HG03066 (cell line): ENCODE results near the gene JAKMIP3.

Source experiments
- ATAC-seq: cut with Tn5 transposase; IDR thresholded peaks from one replicate; pipeline ENCODE4 v1.9.1; 2021; ENCODE audit warnings: low read depth; ENCODE audit not compliant: unreplicated experiment

Gene JAKMIP3

DNA sequence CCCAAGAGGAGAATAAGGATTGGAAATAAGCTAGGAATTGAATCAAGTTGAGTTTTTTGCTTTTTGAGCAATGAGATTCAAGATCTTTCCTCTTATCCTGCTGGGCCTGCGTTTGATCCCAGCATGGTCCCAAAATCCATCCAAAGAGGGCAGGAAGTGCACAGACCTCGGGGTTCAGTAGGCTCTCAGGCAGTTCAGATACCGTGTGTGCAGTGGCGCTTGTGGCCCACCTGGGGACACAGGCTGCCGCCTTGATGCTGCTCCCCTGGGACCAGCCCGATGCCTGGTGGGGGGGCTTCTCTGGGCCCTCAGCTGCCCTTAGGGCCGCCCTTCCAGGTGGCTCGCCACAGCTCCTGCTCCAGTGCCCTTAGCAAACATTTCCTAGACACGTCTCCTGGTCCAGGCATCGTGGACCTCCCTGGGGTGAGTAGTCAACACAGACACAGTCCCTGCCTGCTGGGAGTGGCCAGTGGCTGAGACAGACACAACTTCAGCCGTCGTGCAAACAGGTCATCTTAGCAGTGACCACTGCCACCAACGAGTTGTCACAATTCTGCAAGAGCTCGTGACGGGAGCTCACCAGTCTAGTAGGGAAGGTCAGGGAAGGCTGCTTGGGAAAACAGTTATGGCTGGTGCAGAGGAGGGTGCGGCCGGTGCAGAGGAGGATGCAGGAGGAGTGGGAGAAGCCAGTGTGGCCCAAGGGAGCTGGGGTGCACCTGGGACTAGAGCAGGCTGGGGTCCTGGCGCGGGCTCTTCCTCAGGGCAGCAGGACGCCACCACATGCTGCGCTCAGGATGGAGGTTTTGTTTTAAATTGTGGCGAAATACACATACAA, 21.7 kb upstream of the JAKMIP3 start:
- ATAC-seq: no peak

DNA sequence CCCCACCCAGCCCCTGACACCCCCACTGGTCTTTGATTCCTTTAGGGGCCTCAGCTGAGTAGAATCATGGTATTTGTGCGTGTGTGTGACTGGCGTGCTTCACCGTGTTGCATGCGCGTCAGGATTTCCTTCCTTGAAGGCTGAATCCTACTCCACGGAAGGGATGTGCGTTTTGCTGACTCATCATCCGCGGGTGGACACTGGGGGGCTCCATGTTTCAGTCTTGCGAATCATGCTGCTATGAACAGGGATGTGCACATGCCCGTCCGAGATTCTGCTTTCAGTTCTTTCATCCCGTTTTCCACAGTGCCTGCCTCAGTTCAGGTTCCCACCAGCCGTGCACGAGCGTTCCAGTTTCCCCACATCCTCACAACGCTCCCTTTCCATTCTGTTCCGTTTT, 20.9 kb upstream of the JAKMIP3 start:
- no peak for ATAC-seq

DNA sequence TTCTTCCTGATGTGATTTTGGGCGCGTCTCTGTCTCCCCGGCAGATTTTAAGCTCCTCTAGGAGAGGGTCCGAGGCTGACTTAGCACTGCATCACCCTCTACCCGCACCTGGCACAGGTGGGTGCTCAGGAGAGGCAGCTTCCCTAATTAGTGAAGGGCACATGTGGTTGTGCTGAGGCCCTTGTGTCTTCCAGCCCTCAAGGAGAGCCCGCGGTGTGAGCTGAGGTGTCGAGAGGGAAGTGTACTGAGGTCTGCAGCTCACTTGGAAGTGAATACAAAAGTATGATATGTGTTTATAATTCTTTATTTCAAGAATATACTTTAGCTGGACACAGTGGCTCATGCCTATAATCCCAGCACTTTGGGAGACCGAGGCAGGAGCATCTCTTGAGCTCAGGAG, 20.4 kb upstream of the JAKMIP3 start:
- ATAC-seq: no peak

DNA sequence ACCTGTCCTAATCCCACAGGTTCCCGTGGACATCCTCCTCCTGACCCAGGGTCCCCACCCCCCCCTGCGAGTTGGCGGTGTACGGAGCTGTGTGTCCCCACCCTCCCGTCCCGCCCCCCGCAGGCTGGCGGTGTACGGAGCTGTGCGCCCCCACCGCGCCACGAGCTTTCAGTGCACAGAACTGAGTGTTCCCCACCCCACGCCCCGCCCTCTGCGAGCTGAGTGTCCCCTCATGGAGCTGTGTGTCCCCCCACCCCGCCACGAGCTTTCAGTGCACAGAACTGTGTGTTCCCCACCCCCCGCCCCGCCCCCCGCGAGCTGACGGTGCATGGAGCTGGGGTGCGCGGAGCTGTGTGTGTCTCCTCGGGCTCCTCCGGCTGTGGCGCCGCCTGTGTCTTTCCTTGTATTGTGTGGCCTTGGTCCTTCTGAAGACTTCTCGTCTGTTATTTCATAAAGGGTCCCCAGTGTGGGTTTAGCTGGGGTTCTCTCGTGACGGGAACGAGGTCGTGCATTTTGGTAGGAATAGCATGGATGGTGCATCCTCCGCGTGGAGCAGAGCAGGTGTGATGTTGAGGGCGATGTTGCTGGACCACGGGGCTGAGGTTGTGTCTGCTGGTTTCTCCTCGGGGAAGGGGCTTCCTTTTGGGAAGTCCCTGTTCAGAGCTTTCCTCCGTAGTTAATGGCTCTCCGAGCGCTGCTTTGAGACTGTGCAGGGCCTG, 18.0 kb upstream of the JAKMIP3 start:
- no peak for ATAC-seq

DNA sequence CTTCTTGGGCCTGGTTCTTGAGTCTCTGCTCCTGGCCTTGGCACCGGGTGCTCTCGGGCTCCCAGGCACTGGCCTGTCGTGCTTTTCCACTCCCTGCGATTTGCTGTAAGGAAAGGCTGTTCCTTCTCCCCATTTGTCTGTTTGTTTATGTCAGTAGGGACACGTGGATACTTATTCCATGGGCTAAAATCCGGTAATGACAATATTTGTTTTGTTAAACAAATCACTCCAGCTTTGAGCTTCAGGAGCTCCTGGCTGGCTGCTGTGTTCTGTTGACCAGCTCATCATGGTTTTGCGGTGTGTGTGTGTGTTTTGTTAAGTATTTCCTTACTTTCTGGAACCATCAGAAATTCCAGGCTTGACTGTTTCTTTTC, 17.5 kb upstream of the JAKMIP3 start:
- ATAC-seq: no peak

DNA sequence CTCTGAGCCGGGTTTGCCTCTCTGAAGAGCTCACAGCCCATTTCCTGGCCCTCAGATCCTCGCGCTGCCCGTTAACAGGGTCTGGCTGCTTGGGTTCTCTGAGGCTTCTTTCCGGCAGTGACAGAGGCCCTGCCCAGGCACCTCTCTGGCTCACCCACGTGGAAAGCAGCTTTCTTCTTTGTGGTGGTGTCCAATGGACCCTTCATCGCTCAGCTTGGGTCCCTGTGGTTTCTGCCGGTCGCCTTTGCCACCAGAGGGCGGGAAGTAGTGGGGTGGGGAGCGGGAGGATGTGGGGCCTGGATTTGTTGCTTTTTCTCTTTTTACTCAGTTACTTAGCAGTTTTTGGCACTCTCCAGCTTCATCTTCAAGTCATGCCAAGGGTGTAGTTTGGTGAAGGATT, 15.6 kb upstream of the JAKMIP3 start:
- ATAC-seq: no peak

DNA sequence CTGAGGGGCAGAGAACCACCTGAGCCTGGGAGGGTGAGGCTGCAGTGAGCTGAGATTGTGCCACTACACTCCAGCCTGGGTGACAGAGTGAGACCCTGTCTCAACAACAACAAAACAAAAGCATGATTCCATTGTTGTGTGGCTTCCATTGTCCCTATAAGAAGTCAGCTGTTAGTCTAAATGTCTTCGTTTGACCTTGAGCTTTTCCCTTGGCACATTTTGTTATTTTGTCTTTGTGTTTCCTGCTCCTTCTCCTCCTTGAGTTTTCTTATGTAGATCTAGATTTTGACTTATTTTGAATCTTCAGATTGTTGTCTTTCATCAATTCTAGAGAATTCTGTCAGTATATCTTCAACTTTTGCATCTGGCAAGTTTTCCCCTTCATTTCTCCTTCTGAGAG, 13.6 kb upstream of the JAKMIP3 start:
- ATAC-seq: no peak

DNA sequence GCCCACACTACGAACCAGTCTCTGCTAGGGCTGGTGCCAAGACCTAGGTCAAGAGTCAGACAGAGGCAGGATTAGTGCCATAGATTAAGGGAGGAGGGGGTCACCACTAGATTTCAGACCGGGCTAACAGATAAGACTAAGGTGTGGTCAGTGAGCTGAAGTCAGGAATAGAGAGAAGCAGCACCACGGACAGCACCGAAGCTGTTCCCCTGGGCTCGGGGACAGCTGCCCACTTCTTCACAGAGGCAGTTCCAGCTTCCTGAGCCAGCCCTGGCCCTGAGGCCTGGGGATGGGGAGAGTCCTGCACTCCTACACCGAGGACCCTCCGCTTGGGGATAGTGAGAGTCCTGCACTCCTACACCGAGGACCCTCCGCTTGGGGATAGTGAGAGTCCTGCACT, 11.2 kb upstream of the JAKMIP3 start:
- no peak for ATAC-seq

DNA sequence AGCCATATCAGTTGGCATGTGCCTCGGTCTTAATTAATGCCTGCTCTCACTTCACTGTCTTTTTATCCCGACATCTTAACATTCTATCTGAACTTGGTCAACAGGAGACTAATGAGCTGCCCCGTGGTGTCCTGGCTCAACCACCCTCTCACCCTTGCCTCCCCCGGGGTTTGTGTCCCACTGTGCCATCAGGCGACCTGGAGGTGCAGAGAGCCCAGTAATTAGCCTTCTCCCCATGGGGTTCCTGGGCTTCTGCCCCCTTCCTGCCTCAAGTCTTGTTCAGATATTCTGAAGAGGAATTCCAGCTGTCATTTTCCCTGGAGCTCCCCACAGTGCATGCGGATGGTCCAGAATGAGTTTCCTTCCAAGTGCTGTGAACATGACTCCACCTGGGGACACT, 10.1 kb upstream of the JAKMIP3 start:
- no peak for ATAC-seq

DNA sequence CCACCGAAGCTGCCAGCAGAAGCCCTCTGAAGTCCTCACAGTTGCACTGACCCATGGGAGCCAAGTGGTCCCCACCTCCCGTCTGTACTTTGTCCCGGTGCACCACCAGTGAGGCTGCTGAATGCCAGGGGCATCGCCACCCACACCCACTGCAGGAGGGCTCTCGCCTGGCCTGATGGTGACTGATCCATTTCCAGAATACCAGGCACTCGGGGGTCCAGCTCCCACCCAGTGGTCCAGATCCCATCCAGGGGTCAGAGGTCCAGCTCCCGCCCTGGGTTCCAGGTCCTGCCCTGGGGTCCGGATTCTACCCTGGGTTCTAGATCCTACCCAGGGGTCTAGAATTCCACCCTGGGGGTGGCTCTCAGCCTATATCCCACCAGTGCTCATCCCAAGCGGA, 9.1 kb upstream of the JAKMIP3 start:
- ATAC-seq: no peak

DNA sequence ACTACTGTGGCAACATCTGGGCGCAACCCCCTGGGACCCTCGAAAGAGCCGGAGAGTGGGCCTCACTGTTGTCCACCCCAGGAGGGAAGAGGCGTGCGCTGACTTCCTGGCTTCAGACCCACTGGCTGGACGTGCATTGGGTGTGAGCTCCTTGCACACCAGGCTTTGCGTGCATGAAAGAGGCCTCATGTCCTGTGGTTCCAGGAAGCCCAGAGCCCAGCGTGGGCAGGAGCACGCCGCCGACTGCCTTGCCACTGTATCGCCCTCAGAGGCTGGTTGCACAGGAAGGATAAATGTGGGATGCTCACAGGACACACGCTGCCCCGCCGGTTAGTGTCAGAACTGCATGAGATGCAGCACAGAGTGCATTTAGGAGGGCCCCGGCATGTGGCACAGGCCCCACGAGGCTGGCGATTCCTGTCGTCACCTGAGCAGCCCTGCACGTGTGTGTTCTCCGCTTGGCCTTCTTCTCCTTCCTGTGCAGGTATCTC, 8.5 kb upstream of the JAKMIP3 start:
- no peak for ATAC-seq

DNA sequence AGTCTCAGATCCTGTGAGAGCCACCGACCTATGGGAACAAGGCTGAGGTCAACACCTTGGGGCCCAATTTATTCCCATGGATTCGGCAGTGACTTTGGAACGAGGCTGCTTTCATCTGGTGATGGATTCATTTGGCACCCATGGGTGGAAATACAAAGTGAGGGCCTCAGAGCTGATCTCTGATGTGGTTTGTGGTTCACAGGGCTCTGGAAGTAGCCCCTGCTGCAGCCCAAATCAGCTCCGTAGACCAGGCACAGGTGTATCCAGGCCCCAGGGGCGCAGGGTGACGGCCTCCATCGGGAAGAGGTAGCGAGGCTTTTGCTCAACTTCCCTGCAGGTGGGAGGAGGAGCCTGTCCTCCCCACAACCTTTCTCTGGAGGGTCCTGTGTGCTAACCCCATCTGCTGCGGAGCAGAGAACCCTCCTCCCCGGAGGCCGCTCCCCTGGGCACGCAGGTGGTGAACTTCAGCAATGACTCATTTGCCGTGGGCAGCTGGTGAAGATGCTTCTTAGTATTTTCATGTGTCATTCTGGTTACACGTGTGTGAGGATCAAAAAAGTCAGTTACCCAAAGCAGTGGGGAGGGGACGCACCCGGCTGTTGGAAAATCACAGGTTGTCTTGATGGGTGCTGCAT, 7.5 kb upstream of the JAKMIP3 start:
- ATAC-seq: no peak

DNA sequence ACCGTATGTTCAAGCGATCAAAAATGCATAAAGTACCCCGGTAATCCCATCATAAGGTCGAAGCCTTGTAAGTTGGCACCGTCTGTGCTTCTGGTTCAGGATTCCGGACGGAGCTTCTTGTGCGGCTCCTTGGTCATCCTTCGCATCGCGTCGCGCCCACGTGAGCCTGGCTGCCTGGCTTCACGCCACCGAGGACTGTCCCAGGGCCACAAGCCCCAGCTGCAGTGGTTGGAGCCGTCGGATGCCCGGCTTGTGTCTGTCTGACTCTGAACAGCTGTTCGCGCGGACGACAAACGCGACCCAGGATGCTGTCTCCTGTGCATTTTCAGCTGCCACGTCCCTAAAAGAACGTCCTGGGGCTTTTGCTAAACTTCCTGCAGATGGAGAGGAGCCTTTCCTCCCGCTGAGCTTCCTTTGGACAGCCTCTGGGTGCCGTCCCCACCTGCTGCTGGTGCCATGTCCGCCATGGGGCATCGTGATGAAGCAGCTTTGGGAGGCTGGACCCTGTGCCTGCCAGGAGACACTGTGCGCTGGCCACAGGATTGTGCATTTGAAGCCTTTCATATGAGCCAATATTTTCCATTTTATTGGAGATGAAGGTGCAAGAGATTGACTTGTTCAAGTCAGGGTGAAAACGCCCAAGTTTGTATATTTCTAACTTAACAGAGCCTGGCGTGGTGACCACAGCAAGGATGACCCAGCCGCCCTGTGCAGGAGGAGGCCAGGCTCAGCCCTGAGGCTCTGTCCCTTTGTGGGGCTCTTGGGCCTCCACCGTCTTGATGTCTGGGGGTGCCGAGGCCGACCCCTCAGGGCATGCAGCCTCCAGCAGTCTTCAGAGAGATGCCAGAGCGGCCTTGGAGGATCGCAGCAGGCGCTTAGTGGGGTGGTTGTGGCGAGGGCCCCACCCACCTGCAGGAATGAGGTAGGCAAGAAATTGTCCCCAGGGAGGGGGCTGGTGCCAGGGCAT, 6.7 kb upstream of the JAKMIP3 start:
- no peak for ATAC-seq

DNA sequence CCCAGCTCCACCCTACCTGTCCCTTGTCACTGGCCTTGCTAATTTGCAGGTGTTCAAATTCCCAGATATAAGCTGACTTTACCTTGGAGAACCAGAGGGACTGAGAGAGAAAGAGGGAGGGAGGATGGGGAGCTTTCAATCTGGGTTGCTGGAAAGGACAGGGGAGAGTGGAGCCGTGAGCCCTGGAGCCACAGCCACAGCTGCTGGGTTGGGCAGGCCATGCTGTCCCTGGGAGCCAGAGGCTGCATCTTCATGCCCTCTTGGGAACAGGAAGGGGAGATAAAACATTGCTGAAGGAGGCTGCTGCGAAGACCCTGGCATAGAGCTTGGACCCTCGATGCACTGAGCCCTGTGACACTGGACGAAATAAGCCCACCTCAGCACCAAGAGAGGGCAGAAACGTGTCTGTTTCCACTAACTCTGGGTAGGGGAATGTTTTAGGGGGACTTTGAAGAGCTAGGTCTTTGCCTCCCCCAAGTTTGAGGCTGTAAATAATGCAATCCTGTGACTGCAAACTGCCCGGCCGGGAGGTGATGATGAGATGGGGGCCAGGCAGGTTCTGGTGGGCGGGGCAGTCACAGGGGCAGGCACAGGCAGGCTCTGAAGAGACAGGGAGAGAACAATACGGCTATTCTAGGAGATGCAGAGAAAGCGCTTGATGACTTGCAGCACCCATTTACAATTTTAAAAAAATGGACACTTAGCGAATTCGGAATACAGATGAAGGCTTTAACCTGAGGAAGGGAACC, 5.8 kb upstream of the JAKMIP3 start:
- ATAC-seq: no peak

DNA sequence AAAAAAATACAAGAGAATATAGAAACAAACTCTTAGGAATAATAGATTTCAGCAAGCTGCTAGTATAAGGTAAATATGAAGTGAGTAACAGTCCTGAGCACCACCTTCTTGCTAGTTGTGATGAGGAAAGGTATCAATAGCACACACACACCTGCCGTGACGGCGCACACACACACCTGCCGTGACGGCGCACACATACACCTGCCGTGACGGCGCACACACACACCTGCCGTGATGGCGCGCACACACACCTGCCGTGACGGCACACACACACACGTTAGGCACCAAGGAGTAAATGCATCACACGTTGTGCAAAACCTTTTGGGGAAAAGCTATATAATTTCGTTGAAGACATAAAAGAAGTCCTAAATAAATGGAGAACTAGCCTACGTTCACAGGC, 4.7 kb upstream of the JAKMIP3 start:
- no peak for ATAC-seq

DNA sequence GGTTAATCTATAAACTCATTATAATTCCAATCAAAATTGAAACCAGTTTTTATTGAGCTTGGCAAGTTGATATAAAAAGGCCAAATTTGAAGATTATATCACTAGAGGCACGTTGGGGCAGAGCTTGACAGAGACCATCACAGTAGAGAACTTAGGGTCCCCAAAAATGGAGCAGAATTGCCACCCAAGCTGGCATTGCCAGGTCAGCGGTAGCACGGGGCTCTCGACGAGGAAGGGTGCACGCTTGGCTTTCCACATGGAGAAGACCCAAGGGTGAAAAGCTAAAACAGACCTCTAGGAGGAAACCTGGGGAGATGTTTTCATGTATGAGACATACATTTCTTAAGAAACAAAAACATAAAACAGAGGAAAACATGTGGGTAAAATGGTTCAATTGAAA, 4.3 kb upstream of the JAKMIP3 start:
- no peak for ATAC-seq

DNA sequence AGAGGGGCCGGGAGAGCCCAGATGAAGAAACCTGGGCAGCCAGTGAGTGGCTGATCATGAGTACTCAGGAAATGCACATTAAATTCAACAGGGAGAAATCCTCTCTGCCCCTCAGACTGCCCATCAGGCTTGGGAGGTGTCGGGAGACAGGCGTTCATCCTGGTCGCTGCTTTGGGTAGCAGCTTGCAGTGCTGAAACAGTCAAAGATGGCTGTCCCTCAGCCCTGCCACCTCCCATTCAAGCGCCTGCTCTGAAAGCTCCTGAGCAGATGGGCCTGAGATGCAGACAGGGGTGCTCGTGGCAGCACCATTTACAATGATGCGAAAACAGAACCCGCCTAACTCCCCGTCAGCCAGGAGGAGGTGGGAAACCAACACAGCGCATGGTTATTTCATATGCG, 3.6 kb upstream of the JAKMIP3 start:
- no peak for ATAC-seq

DNA sequence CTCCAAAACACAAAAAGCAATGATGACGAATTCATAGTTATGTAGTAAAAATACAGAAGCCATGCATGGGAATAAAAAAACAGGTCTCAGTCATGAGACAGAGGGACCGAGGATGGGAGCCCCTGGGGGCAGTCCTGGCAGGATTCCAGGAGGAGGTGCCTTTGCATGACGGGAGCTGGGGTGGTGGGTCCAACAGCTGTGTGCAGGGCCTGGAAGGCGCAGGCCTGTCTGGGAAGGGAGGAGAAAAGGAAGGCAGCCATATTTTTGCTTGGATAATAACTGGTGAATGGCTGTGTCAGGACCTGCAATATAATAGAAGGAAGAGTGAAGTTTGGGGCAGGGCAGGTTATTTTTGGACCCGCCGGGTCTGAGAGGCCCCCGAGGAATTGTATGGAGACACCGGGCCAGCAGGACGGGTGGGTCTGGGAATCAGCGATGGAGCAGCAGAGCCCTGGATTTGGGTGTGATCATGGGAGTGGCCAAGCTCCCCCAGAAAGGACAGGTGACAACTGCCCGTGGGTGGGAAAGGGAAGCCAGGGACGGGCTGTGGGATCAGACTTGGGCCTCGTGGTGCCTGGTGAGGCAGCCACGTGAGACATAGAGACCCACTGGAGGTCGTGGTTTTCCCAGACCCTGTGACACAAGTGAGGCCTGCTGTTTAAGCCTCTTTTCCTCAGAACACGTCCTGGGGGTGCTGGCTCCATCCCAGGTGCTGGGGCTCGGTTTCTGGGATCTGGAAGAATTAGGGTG, 2.9 kb upstream of the JAKMIP3 start:
- no peak for ATAC-seq

DNA sequence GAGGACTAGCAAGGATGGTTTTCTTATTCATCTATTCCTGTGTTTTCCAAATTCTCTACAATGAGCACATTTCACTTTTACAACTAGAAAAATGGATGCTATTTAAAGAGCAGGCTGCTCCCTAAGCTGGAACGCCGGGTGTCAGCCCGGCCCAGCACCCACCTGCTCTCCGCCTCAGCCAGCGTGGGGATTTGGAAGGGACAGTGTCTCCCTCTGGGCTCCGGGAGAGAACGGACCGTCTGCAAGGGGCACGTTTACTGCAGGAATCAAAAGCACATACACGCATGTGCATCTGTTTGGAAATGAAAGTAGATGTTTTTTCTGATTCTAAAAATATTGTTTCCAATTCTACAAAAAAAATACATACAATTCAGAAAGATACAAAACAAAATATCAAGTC, 2.3 kb upstream of the JAKMIP3 start:
- no peak for ATAC-seq
